Activated CD8-positive, alpha-beta T cell treated with anti-CD3 and anti-CD28 coated beads for 36 hours (primary cell): Measurements from ENCODE around the gene LBP. TPM values are rescaled to one million over a fixed set of nuclear protein-coding genes. Genes with fewer than 3 reads are reported as not detected.

ENCODE experiments used
- ATAC-seq: fragments of 200-7000 bp; cut with Tn5 transposase; one replicate; pipeline ENCODE4 v1.10.0; 2021; ENCODE audit warnings: mild to moderate bottlenecking, moderate library complexity
- CTCF ChIA-PET: fragments of 350-600 bp; sonication (Branson Sonifier 250); formaldehyde crosslinking; loops from one replicate; lab custom pipeline; 2021; ENCODE audit warnings: antibody characterized with exemption; lab: Charles Lee
- POLR2A ChIA-PET: fragments of 350-600 bp; sonication (Branson Sonifier 250); formaldehyde crosslinking; loops from one replicate; lab custom pipeline; 2021; ENCODE audit warnings: antibody characterized with exemption; lab: Charles Lee
- DNase-seq: peaks from one replicate; pipeline ENCODE4 v3.0.0-alpha.2; 2020
- H3K27ac Mint-ChIP-seq: one replicate; pipeline ENCODE4 v1.8.0; 2021; ENCODE audit warnings: mild to moderate bottlenecking, mixed read lengths
- H3K27me3 Mint-ChIP-seq: one replicate; pipeline ENCODE4 v1.8.0; 2021; ENCODE audit warnings: mixed read lengths
- H3K36me3 Mint-ChIP-seq: one replicate; pipeline ENCODE4 v1.8.0; 2021; ENCODE audit warnings: low read depth, mixed read lengths
- H3K4me1 Mint-ChIP-seq: one replicate; pipeline ENCODE4 v1.8.0; 2021; ENCODE audit warnings: low read depth, mixed read lengths
- H3K4me3 Mint-ChIP-seq: one replicate; pipeline ENCODE4 v1.8.0; 2021; ENCODE audit warnings: mild to moderate bottlenecking, moderate library complexity, mixed read lengths
- H3K9me3 Mint-ChIP-seq: one replicate; pipeline ENCODE4 v1.8.0; 2021; ENCODE audit warnings: mixed read lengths
- CTCF ChIP-seq: fragments of 200-600 bp; IDR thresholded peaks from one replicate; pipeline ENCODE4 v1.8.0; 2022; ENCODE audit warnings: antibody characterized with exemption, mild to moderate bottlenecking
- intact Hi-C: fragments of 100-400 bp; cut with micrococcal nuclease; formaldehyde crosslinking; loops from one replicate; pipeline ENCODE4 v1.10.0; 2022
- total RNA-seq, 2 experiments: library from RNA; stranded (reverse); gene quantifications; one replicate each; pipeline ENCODE4 v1.2.3, GENCODE V29; 2021

Gene LBP
- total RNA-seq, 2 experiments from 2014 or later, result not detected

- ChIA-PET POLR2A (interaction anchor here (0.7 kb wide), 1 partner anchor 664 kb away, joined by 3 read pairs; no protein-coding TSS in a partner anchor), CTCF (interaction anchor here (0.7 to 1.2 kb wide), 3 partner anchors 24 to 248 kb away, joined by 3 read pairs; no protein-coding TSS in a partner anchor)
- no peak for TF ChIP-seq CTCF
- intact Hi-C loops, result no loop called here
- Mint-ChIP-seq H3K4me1 (peaks cover 10% of the 10 kb centered on the region), H3K36me3 (no peaks in the 10 kb centered on the region), H3K27ac (no peak overlapping the region), H3K4me3 (no peak overlapping the region), H3K27me3 (peaks cover 40% of the 10 kb centered on the region), H3K9me3 (no peaks in the 10 kb centered on the region)
- no peak for ATAC-seq
- no peak for DNase-seq
These were observed 40.7 kb upstream of the LBP start for GRCh38 chr20:38305541-38305940.

- intact Hi-C loops, result no loop called here
- POLR2A ChIA-PET, result no interaction called here
- ATAC-seq (no peak), DNase-seq (no peak)
- peaks cover 10% of the 10 kb centered on the region for H3K4me1 Mint-ChIP-seq
- CTCF ChIA-PET, result interaction anchor here (1.3 kb wide), 1 partner anchor 249 kb away, joined by 3 read pairs; no protein-coding TSS in a partner anchor
- no peaks in the 10 kb centered on the region for H3K9me3 Mint-ChIP-seq
- H3K27ac Mint-ChIP-seq, result no peak overlapping the region
- no peak overlapping the region for H3K4me3 Mint-ChIP-seq
- H3K36me3 Mint-ChIP-seq, result no peaks in the 10 kb centered on the region
- H3K27me3 Mint-ChIP-seq, result peaks cover 42% of the 10 kb centered on the region
- TF ChIP-seq CTCF, result no peak
These were observed 39.9 kb upstream of the LBP start for GRCh38 chr20:38306379-38306778.

- no peaks in the 10 kb centered on the region for H3K36me3 Mint-ChIP-seq
- peaks cover 10% of the 10 kb centered on the region for H3K4me1 Mint-ChIP-seq
- CTCF ChIA-PET, result interaction anchor here (1.3 kb wide), 1 partner anchor 250 kb away, joined by 3 read pairs; no protein-coding TSS in a partner anchor
- no peak overlapping the region for H3K27ac Mint-ChIP-seq
- POLR2A ChIA-PET, result no interaction called here
- no peak overlapping the region for H3K4me3 Mint-ChIP-seq
- intact Hi-C loops, result no loop called here
- DNase-seq (no peak), ATAC-seq (no peak)
- H3K27me3 Mint-ChIP-seq, result peaks cover 40% of the 10 kb centered on the region
- TF ChIP-seq CTCF, result no peak
- H3K9me3 Mint-ChIP-seq, result no peaks in the 10 kb centered on the region
These were observed 38.8 kb upstream of the LBP start for GRCh38 chr20:38307371-38308046.

- ATAC-seq, result no peak
- Mint-ChIP-seq H3K4me1 (peaks cover 10% of the 10 kb centered on the region), H3K9me3 (no peaks in the 10 kb centered on the region), H3K36me3 (no peaks in the 10 kb centered on the region), H3K27ac (no peak overlapping the region), H3K4me3 (no peak overlapping the region), H3K27me3 (peaks cover 38% of the 10 kb centered on the region)
- intact Hi-C loops, result no loop called here
- TF ChIP-seq CTCF, result no peak
- no peak for DNase-seq
- ChIA-PET CTCF (no interaction called here), POLR2A (interaction anchor here (1.0 kb wide), 1 partner anchor 8 kb away, joined by 4 read pairs; no protein-coding TSS in a partner anchor)
These were observed 38.2 kb upstream of the LBP start for GRCh38 chr20:38308047-38308438.

- POLR2A ChIA-PET, result interaction anchor here (0.6 to 1.0 kb wide), 2 partner anchors 8 to 19 kb away, joined by 3 to 4 read pairs; no protein-coding TSS in a partner anchor
- ATAC-seq, result no peak
- Mint-ChIP-seq H3K4me1 (peaks cover 10% of the 10 kb centered on the region), H3K36me3 (no peaks in the 10 kb centered on the region), H3K27me3 (peaks cover 34% of the 10 kb centered on the region), H3K27ac (no peak overlapping the region), H3K9me3 (no peaks in the 10 kb centered on the region), H3K4me3 (no peak overlapping the region)
- intact Hi-C loops, result no loop called here
- CTCF ChIA-PET, result interaction anchor here (1.2 to 1.4 kb wide), 2 partner anchors 50 to 87 kb away, joined by 3 to 5 read pairs; no protein-coding TSS in a partner anchor
- DNase-seq, result no peak
- TF ChIP-seq CTCF, result no peak
These were observed 37.8 kb upstream of the LBP start for GRCh38 chr20:38308447-38308846.
